Lower leg skin (tissue), 3 donors: Measurements from ENCODE around the gene LRRC72.

ENCODE experiments used
- POLR2A ChIP-seq, 2 donors: fragments of 450-650 bp; IDR thresholded peaks; one replicate each; pipeline ENCODE4 v1.6.1; 2016 to 2017; ENCODE audit warnings: antibody characterized with exemption in 2 of 2, mild to moderate bottlenecking in 1 of 2, moderate library complexity in 1 of 2
- TF ChIP-seq, protein P1 (sequence below), 3 donors: fragments of 450-650 bp; IDR thresholded peaks; one replicate each; pipeline ENCODE4 v1.5.1; 2016; ENCODE audit warnings: antibody characterized with exemption in 3 of 3, mild to moderate bottlenecking in 3 of 3, moderate library complexity in 2 of 3

DNA sequence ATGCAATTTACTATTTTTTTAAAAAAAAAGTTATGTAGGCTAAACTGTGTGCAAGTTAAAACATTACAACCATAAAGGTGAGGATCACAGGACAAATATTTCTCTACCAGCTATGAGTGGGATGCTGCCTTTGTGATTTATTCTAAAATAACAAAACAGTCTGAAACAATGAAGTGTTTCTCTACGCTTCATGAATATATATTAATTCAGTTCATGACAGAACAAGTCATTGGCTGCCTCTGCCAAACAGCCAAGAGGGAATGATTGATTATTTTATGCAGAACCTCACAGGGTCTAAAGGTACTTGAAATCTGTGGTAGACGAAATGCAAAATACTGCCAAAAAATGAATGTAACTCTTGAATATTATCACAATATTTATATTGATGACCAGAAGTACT lies 32.1 kb upstream of the LRRC72 start:
- TF ChIP-seq, protein P1, sequence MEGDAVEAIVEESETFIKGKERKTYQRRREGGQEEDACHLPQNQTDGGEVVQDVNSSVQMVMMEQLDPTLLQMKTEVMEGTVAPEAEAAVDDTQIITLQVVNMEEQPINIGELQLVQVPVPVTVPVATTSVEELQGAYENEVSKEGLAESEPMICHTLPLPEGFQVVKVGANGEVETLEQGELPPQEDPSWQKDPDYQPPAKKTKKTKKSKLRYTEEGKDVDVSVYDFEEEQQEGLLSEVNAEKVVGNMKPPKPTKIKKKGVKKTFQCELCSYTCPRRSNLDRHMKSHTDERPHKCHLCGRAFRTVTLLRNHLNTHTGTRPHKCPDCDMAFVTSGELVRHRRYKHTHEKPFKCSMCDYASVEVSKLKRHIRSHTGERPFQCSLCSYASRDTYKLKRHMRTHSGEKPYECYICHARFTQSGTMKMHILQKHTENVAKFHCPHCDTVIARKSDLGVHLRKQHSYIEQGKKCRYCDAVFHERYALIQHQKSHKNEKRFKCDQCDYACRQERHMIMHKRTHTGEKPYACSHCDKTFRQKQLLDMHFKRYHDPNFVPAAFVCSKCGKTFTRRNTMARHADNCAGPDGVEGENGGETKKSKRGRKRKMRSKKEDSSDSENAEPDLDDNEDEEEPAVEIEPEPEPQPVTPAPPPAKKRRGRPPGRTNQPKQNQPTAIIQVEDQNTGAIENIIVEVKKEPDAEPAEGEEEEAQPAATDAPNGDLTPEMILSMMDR (IDR thresholded peaks at IDR 0.05): no peak
- TF ChIP-seq POLR2A (IDR thresholded peaks at IDR 0.05): no peak
